ENCODE data around the gene FBXO40.
"Not testable (repeated sequence)": the region's sequence is repeated elsewhere in the genome, so short reads cannot be mapped to it uniquely, and the experiment has no call there.

FBXO40 gene, protein sequence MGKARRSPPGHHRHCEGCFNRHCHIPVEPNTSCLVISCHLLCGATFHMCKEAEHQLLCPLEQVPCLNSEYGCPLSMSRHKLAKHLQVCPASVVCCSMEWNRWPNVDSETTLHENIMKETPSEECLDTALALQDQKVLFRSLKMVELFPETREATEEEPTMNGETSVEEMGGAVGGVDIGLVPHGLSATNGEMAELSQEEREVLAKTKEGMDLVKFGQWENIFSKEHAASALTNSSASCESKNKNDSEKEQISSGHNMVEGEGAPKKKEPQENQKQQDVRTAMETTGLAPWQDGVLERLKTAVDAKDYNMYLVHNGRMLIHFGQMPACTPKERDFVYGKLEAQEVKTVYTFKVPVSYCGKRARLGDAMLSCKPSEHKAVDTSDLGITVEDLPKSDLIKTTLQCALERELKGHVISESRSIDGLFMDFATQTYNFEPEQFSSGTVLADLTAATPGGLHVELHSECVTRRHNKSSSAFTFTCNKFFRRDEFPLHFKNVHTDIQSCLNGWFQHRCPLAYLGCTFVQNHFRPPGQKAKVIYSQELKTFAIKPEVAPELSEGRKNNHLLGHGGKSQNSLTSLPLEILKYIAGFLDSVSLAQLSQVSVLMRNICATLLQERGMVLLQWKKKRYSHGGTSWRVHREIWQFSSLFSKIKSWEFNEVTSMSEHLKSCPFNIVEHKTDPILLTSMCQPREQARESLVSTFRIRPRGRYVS

DNA sequence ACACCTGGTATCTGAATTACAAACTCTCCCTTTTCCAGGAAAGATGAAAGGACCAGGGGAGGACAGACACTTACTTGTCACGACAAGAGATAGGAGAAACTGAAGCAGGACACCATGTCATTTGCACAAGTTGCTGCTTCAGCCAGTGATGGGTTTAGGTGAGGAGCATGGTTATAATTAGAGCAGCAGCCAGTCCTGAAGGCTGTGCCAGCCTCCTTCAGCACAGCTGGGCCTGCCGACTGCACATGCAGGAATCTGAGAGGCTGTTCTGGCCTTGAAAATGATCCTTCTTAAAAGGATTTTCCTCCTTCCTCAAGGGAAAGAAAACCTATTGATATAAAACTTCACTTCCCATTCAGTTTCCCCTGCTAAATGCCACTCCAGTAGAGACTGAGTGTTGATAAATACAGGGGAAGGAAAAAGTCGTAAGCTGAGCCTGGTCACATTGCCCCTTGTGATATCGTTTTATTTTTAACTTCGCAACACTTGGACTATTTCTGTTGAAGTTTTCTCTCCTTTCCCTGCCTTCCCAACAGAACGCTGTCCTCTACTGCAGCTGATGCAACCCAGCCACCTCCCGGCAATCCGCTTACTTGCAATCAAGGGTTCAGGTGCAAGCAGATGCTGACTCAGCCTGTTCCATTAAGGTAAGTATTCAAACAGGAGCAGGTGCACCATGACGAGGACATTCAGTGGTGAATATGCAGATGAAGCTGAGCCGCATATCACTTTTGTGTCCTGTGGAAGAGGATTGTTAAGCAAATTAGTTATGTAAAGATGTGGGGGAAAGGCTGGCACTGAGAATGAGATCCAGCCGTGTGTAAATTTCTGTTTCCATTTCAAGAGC lies at the start of gene FBXO40:
Gene FBXO40 (plus strand): TSS at position 524 of the 847 bp plus-strand sequence. CDS start 27,197 bp downstream, outside the sequence.
- Mint-ChIP-seq H3K4me1 (no peaks in the 10 kb centered on the region), H3K27ac (no peak within 1 kb of the TSS), H3K27me3 (peaks cover 14% of the 10 kb centered on the region), H3K9me3 (no peaks in the 10 kb centered on the region), H3K36me3 (no peaks in the 10 kb centered on the region), H3K4me3 (no peak within 1 kb of the TSS)
- DNase-seq = no peak
- CTCF ChIA-PET = no interaction called here

DNA sequence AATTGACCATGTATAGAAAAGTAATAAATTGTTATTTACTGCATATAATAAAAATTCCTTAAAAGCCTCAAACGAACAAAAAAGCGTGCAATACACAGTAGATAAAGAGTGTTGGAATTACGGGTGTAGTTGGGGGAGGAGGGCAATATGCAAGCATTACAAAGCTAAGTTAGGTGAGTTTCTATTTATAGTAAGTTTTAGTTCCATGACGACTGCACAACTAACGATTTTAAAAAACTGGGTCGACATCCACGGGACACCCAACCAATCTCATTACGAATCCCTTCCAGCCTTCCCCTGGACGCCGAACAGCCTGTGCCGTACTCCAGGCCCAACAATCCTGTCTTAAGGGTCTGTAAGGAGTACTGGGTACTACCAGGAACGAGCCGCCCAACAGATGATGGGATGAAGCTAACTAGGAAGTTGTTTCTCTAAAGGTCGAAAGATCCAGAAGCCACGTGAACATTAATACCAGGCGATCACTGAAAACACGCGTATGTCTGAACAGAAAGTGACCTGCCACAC lies 48.1 kb upstream of the FBXO40 start:
- Mint-ChIP-seq H3K27ac (peak overlapping the region; percentile 96), H3K27me3 (no peaks in the 10 kb centered on the region), H3K9me3 (no peaks in the 10 kb centered on the region), H3K36me3 (peaks cover 18% of the 10 kb centered on the region), H3K4me1 (peaks cover 41% of the 10 kb centered on the region), H3K4me3 (peak overlapping the region; percentile 99)
- no peak for DNase-seq
- CTCF ChIA-PET = interaction anchor here (2.5 to 2.8 kb wide), 2 partner anchors 714 to 840 kb away, joined by 7 to 15 read pairs; partner anchors contain the start of gene FAM162A

- peak; percentile 92 for DNase-seq
- Mint-ChIP-seq H3K27ac (peak within 1 kb of the TSS; percentile 96), H3K4me3 (peak within 1 kb of the TSS; percentile 99), H3K4me1 (peaks cover 39% of the 10 kb centered on the region), H3K36me3 (peaks cover 16% of the 10 kb centered on the region), H3K27me3 (no peaks in the 10 kb centered on the region), H3K9me3 (no peaks in the 10 kb centered on the region)
- CTCF ChIA-PET = interaction anchor here (1.3 to 2.8 kb wide), 6 partner anchors 444 to 839 kb away, joined by 4 to 18 read pairs (median 8); partner anchors contain the start of gene FAM162A
These were observed 47.4 kb upstream of the FBXO40 start, which contains the start of gene POLQ for GRCh38 chr3:121545574-121546455. Gene POLQ (minus strand): TSS chr3:121545988. CDS start chr3:121545877, 111 bp downstream.

DNA sequence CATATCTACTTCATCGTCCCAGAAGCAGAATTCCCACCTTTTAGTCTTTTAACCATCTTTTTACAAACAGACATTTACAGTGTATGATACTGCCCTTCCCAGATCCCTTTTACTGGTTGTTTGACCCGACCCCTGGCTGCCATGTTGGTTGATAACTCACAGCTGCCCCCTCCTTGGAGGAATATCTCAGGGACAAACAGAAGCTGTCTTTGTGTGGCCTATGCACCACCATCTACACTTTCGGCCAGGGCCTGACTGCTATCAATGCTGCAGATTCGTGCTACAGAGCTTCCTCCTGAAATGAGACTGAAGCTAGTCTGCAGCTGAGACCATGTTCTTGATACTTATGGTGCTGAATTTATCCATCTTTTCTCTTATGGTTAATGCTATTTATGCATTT lies 40.8 kb upstream of the FBXO40 start:
- Mint-ChIP-seq H3K9me3 (no peaks in the 10 kb centered on the region), H3K4me3 (no peak overlapping the region), H3K4me1 (peaks cover 3% of the 10 kb centered on the region), H3K36me3 (no peaks in the 10 kb centered on the region), H3K27me3 (peaks cover 20% of the 10 kb centered on the region), H3K27ac (no peak overlapping the region)
- no peak for DNase-seq
- CTCF ChIA-PET = no interaction called here

GRCh38 chr3:121552797-121553196 lies 40.4 kb upstream of the FBXO40 start:
- H3K27ac Mint-ChIP-seq = no peak overlapping the region
- H3K27me3 Mint-ChIP-seq = peaks cover 22% of the 10 kb centered on the region
- DNase-seq = no peak
- no peaks in the 10 kb centered on the region for H3K9me3 Mint-ChIP-seq
- CTCF ChIA-PET = no interaction called here
- peaks cover 3% of the 10 kb centered on the region for H3K4me1 Mint-ChIP-seq
- H3K36me3 Mint-ChIP-seq = no peaks in the 10 kb centered on the region
- H3K4me3 Mint-ChIP-seq = no peak overlapping the region

GRCh38 chr3:121557426-121557934 lies 35.7 kb upstream of the FBXO40 start:
- no peak for DNase-seq
- CTCF ChIA-PET = interaction anchor here (0.7 kb wide), 1 partner anchor 435 kb away, joined by 3 read pairs; no protein-coding TSS in a partner anchor
- peaks cover 27% of the 10 kb centered on the region for H3K27me3 Mint-ChIP-seq
- H3K9me3 Mint-ChIP-seq = no peaks in the 10 kb centered on the region
- no peak overlapping the region for H3K27ac Mint-ChIP-seq
- no peaks in the 10 kb centered on the region for H3K36me3 Mint-ChIP-seq
- no peaks in the 10 kb centered on the region for H3K4me1 Mint-ChIP-seq
- no peak overlapping the region for H3K4me3 Mint-ChIP-seq

DNA sequence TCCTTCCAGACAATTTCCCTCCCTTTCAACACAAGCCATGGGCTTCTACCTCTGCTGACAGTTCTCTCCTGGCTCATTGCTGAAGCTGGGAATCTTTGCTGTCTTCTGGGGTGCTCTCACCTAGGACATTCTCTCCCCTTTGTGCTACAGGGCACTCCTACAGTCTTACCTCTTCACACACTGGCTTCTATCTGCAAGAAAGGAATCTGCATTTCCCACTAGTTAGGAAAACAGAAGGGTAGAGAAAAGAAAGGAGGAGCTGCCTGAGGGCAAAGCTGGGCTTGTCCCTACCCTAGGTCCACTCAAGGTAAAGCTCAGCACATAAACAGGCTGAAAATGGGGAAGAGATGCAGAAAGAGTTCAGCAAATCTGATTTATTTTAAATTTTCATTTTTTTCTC lies 31.0 kb upstream of the FBXO40 start:
- no peaks in the 10 kb centered on the region for H3K4me1 Mint-ChIP-seq
- no peaks in the 10 kb centered on the region for H3K9me3 Mint-ChIP-seq
- no peaks in the 10 kb centered on the region for H3K36me3 Mint-ChIP-seq
- CTCF ChIA-PET = no interaction called here
- no peak for DNase-seq
- no peak overlapping the region for H3K27ac Mint-ChIP-seq
- H3K27me3 Mint-ChIP-seq = peaks cover 15% of the 10 kb centered on the region
- H3K4me3 Mint-ChIP-seq = no peak overlapping the region

- CTCF ChIA-PET = no interaction called here
- no peak for DNase-seq
- no peak overlapping the region for H3K4me3 Mint-ChIP-seq
- no peak overlapping the region for H3K27ac Mint-ChIP-seq
- H3K9me3 Mint-ChIP-seq = no peaks in the 10 kb centered on the region
- no peaks in the 10 kb centered on the region for H3K36me3 Mint-ChIP-seq
- no peaks in the 10 kb centered on the region for H3K4me1 Mint-ChIP-seq
- peaks cover 11% of the 10 kb centered on the region for H3K27me3 Mint-ChIP-seq
These were observed 26.4 kb upstream of the FBXO40 start for GRCh38 chr3:121566773-121567172.

GRCh38 chr3:121567649-121568048 lies 25.5 kb upstream of the FBXO40 start, which contains the start of gene ARGFX:
Gene ARGFX (plus strand): TSS chr3:121567949. CDS start chr3:121570714, 2,765 bp downstream.
- Mint-ChIP-seq H3K4me1 (no peaks in the 10 kb centered on the region), H3K4me3 (no peak within 1 kb of the TSS), H3K36me3 (no peaks in the 10 kb centered on the region), H3K27me3 (peaks cover 6% of the 10 kb centered on the region), H3K9me3 (no peaks in the 10 kb centered on the region), H3K27ac (no peak within 1 kb of the TSS)
- DNase-seq = no peak
- CTCF ChIA-PET = no interaction called here

DNA sequence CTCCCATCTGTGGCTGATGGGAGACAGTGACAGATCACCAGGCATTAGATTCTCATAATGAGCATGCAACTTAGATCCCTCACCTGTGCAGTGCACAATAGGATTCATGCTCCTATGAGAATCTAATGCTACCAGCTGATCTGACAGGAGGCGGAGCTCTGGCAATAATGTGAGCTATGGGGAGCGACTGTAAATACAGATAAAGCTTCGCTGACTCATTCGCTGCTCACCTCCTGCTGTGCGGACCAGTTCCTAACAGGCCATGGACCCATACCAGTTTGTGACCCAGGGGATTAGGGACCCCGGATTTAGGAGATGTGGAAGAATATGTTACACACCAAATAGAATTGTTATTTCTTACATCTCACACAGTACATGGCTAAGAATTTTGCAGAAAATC lies 18.7 kb upstream of the FBXO40 start:
- Mint-ChIP-seq H3K27ac (no peak overlapping the region), H3K9me3 (no peaks in the 10 kb centered on the region), H3K4me1 (no peaks in the 10 kb centered on the region), H3K4me3 (no peak overlapping the region), H3K27me3 (peaks cover 19% of the 10 kb centered on the region), H3K36me3 (no peaks in the 10 kb centered on the region)
- CTCF ChIA-PET = no interaction called here
- no peak for DNase-seq

GRCh38 chr3:121581691-121582090 lies 11.5 kb upstream of the FBXO40 start:
- no peak for DNase-seq
- Mint-ChIP-seq H3K4me1 (no peaks in the 10 kb centered on the region), H3K4me3 (no peak overlapping the region), H3K9me3 (no peaks in the 10 kb centered on the region), H3K36me3 (no peaks in the 10 kb centered on the region), H3K27me3 (peaks cover 29% of the 10 kb centered on the region), H3K27ac (no peak overlapping the region)
- CTCF ChIA-PET = no interaction called here

DNA sequence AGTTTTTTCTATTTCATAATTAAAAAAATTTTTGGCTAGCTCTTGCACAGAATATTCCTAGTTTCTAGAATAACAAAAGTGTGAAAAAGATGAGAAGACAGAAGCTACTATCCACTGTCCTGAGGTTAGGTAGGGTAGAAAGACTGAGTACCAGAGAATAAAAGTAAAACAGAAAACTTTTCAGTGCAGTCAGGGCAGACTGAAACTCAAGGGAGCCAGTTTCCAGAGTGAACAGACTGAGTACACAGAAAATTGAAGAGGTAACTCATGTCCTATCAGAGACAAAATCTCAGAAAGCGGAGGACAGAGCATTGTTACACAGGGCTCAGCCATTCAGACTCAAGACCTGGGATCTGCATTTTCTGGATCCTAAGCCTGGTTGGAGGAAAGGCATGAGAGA lies 8.8 kb upstream of the FBXO40 start:
- no peaks in the 10 kb centered on the region for H3K36me3 Mint-ChIP-seq
- peaks cover 28% of the 10 kb centered on the region for H3K27me3 Mint-ChIP-seq
- no peak overlapping the region for H3K4me3 Mint-ChIP-seq
- H3K27ac Mint-ChIP-seq = no peak overlapping the region
- H3K4me1 Mint-ChIP-seq = no peaks in the 10 kb centered on the region
- no peak for DNase-seq
- no peaks in the 10 kb centered on the region for H3K9me3 Mint-ChIP-seq
- CTCF ChIA-PET = no interaction called here

DNA sequence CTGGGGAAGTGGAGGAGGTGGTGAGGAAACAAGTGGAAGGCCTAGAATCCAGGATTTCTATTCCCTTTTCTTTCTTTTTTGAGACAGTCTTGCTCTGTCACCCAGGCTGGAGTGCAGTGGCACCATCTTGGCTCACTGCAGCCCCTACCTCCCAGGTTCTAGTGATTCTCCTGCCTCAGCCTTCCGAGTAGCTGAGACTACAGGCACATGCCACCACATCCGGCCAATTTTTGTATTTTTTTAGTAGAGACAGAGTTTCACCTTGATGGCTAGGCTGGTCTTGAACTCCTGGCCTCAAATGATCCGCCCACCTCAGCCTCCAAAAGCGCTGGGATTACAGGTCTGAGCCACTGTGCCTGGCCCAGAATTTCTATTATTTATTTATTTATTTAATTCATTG lies 627 bp downstream of the FBXO40 start:
- H3K9me3 Mint-ChIP-seq, H3K4me1 Mint-ChIP-seq, H3K36me3 Mint-ChIP-seq, CTCF ChIA-PET, DNase-seq, H3K4me3 Mint-ChIP-seq, H3K27ac Mint-ChIP-seq: not testable (repeated sequence)
- H3K27me3 Mint-ChIP-seq = peaks cover 14% of the 10 kb centered on the region
